Eye (tissue), 1 donor: ENCODE data around the gene ZNF445.
"Not testable (repeated sequence)": the region's sequence is repeated elsewhere in the genome, so short reads cannot be mapped to it uniquely, and the experiment has no call there.

ENCODE experiments used
- DNase-seq: peaks from one replicate; pipeline ENCODE4 v3.0.0-alpha.2; 2015

The ZNF445 gene

GRCh38 chr3:44477312-44478030, at the start of gene ZNF445:
Gene ZNF445, minus strand, starts transcription at chr3:44477670. Its CDS starts 22,121 bp downstream, at chr3:44455549.
- DNase-seq: peak; percentile 93

DNA sequence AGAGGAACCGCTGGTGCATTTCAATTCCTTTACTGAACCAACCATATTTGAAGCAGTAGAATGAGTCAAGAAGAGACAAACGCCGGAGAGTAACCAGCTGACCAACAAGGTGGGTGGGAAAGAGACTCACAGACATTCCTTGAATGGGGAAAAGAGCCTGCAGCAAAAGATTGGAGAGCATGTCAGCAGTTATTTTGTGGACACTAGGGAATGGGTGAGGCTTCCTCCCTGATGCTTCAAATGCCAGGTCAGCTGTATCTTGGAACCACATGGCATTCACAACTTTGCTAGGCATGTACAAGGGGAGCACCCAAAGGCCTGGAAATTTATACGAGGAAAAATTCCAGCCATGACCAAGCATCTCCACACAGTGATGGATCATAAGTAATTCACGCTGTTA, 47.6 kb upstream of the ZNF445 start:
- DNase-seq: no peak

- no peak for DNase-seq
Observed at GRCh38 chr3:44522494-44522933, 45.0 kb upstream of the ZNF445 start.

DNA sequence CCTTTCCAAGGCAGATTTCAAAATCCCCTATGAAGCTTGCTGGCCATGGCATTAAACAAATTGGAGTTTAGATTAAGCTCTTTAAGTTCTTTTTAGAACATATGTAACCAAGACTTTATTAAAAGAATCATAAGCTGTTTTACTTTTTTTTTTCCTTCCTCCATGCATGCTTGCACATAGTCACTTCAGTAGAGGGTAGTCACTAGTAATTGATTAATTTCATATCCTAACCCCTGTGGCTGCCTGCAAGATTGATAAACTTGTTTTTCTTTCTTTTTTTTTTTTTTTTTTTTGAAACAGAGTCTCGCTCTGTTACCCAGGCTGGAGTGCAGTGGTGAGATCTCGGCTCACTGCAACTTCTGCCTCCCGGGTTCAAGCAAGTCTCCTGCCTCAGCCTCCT, 44.3 kb upstream of the ZNF445 start:
- DNase-seq: no peak

GRCh38 chr3:44518782-44519156, 41.3 kb upstream of the ZNF445 start:
- DNase-seq: no peak

GRCh38 chr3:44516230-44516629, 38.8 kb upstream of the ZNF445 start:
- DNase-seq: no peak

DNA sequence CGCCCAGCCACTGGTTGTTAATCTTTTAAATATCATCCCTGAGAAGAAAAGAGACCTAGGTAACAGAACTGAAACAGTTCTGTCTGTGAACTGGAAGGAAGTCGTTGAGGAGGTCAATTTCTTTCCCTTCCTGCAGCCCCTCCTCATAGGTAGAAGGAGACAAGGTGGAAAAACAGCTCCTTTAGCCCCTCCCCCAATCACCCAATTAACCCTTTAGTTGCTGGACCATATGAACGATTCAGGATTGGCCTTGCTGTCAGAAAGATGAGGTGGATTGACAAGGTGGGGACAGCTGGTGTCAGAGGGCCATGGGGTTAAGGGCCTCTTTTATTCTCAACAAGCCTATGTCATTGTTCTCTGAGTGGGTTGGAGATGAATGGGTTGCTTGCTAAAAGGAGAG, 36.0 kb upstream of the ZNF445 start:
- no peak for DNase-seq

DNA sequence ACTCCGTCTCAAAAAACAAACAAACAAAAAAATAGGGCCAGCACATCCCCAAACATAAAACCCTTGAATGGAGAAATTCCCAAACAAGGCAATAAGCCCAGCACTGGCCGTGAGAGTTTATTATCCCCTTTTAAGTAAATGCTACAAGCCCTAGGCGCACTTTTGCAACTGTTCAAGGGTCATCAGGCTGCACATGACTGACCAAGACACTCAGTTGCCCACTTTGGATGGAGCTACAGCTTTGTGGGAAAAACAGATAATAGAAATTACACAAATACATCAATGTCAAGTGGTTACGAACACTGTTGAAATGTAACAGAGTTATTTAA, 33.7 kb upstream of the ZNF445 start:
- no peak for DNase-seq

DNA sequence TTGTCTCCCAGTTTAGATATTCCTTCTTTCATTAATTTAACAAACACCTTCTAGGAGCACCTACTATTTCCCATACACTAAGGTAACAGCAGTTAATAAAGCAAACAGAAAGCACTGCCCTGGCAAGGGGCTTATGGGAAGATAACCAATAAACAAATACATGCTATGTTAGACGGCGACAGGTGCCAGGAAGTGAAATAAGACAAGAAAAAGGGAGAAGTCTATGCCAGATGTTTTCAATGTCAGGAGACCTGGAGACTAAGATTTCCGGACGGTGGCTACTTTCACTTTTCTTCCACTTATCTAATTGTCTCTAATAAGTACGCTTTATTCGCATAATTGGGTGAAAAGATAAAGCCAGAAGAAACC, 32.5 kb upstream of the ZNF445 start:
- no peak for DNase-seq

DNA sequence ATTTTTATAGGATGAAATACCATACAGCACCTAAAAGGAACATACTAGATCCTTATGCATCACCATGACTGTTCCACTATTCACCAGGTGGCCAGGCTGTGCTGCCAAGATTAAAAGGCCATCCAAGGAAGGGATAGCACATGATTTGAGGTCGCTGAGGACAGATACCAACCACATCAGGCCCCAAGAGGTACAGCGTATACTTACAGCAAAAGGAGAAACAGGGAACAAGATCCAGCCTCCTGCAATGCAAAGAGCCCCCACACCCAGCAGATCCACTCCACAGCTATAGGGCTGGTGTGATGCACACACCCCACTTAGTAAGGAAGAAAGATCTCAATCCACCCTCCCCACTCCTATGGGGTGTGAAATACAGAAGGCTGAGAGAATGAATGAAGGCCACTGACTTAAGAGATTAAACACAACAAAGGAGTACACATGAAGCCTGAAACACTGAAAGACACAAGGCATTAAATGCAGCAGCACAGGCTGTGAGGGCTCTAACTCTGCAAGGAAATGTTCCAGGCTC, 32.0 kb upstream of the ZNF445 start:
- no peak for DNase-seq

DNA sequence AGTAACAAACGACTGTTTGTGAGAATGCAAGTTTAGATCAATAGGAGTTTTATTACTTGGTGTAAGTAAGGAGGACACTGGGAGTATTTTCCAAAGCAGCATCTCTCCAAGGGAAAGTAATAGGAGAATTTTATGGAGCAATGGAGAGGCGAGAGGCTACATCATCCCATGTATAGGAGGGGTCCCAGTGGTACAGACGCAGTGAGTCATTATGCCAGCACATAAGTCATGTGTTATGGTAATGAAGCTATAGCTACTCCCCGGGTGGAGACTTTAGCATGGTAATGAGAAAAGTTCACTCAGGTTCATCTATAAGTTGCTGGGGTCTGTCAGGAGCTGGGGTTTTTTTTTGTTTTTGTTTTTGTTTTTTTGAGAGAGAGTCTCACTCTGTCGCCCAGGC, 29.5 kb upstream of the ZNF445 start:
- no peak for DNase-seq

- no peak for DNase-seq
Observed at GRCh38 chr3:44506556-44506955, 29.1 kb upstream of the ZNF445 start.

GRCh38 chr3:44504566-44504965, 27.1 kb upstream of the ZNF445 start:
- DNase-seq: no peak

- not testable (repeated sequence) for DNase-seq
Observed at GRCh38 chr3:44503178-44503577, 25.7 kb upstream of the ZNF445 start.

GRCh38 chr3:44501971-44502370, 24.5 kb upstream of the ZNF445 start:
- no peak for DNase-seq

DNA sequence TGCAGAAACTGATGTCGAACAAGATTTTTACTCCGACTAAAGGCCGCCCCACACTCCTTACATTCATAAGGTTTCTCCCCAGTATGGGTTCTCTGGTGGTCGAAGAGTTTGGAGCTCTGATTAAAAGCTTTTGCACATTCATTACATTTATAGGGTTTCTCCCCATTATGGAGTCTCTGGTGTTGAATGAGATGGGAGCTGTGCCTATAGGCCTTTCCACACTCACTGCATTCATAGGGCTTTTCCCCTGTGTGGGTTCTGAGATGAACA, 22.4 kb upstream of the ZNF445 start:
- not testable (repeated sequence) for DNase-seq

- no peak for DNase-seq
Observed at GRCh38 chr3:44499149-44499898, 21.9 kb upstream of the ZNF445 start.

DNA sequence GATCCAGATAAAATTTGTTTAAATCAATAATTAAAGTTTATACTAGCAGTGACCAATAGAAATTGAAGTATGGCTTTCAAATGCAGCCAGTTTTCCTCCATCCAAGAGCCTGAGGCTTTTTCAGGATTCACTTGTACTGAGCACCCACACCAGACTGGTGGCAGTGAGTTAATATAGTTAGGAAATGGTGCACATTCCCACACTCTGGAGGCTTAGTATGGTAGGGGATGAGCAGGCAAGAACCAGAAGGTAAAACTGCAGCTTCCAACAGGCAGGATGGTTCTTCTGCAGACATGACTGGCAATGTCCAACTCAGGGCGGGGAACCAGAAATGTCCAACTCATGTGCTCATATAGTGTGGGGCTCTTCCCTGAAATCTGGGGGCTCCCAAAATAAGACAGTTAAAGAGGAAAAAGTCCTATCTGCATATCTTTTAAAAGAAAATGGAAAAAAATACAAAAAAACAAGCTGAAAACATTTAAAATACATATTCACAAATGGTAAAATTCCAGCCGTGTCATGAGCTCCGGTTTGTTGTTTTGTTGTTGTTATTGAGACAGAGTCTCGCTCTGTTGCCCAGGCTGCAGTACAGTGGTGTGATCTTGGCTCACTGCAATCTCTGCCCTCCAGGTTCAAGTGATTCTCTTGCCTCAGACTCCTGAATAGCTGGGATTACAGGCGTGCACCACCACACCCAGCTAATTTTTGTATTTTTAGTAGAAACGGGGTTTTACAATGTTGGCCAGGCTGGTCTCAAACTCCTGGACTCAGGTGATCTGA, 18.4 kb upstream of the ZNF445 start:
- DNase-seq: no peak

DNA sequence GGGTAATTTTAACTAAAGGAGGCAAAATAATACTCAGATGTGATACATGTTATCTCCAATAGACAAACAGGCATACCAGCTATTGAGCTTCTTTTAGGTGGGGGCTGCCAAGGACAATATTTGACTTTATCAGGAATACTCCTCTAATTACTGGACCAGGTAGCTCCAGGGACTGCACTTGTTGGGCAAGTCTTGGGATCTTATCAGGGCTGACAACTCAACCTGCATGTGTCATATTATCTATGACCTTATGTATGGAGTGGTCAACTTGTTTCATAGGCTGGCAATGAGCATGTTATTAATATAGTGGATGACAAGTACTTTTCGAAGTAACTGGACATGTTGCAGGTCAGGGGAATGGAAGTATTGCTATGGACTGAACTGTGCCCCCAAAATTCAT, 15.0 kb upstream of the ZNF445 start:
- no peak for DNase-seq

DNA sequence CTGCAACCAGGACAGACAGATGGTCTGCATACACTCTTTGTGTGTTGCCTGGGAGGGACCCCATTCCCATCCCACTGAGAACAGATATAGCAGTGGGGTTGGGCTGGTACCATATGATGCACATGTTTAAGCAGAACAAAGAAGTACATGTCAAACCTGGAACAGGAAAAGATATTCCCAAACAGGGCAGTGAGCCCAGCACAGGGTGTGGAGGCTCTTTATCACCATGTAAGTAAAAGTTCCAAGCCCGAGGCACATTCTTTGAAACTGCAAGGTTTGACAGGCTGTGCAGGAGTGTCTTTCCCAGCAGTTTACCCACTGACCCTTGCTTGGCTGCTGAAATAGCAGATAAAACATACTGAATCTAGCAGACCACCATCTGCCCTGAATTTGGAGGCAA, 5.3 kb upstream of the ZNF445 start:
- DNase-seq: no peak

DNA sequence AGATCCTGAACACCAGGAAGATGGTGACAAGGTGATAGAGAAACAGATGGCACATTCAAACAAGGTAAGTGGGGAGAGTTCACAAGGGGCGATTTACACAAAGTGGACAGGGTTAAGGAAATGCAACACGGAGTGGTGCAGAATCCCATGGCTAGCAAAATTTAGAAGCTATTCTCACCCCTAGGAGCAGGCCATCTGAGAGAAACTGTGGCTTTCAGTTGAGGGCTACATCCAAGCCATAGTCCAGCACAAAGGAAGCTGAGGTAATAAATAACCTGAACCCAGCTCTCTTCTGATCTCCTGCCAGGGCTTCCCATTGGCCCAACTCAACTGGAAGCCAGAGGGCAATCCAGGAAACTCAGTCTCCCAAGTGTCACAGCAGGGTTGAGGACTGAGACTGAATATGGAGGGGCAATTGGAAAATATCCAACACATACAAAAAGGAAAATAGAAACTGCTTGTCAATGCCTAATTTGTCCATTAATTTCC, 1.2 kb upstream of the ZNF445 start:
- no peak for DNase-seq

DNA sequence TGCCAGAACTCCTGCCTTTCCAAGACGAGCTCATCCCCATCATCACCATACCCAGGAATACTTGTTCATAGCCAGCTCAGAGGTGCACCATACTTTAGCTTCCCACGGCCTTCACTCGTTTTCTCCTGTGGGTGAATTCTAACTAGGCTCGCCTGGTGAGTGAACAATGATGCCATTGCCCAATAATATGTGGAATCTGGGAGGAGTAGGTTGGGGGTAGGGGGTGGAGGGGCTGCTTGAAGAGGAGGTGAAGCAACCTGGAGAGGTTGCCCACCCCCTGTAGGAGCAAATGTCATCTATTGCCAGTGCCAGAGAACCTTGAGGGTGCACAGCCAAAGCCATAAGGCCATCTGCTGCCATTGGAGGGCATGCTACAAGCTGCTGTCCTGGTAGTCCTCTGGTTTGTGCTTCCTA, 592 bp upstream of the ZNF445 start:
- DNase-seq: no peak

DNA sequence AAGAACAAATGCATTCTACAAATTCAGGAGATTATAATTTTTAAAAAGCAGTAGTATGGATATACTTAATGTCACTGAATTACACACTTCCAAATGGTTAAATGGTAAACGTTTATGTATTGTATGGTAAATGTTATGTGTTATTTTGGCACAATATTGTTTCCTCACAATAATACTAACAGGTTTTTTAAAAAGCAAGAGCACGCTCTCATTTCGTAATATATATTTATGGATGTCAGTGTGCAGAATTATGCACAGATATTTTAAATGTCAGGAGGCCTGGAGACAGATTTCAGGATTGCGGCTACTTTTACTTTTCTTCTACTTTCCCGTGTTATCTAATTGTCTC, 533 bp downstream of the ZNF445 start:
- no peak for DNase-seq

- DNase-seq: peak; percentile 46
Observed at GRCh38 chr3:44476181-44476611, 1.3 kb downstream of the ZNF445 start.
